Stimulated activated memory B cell treated with anti-CD40 and anti-IgM and Interleukin-4, amounts not matched to agents 10 μg/mL and 1 μg/mL and 100 μg/mL, for 72 hours (primary cell): Measurements from ENCODE around the gene PDSS2.

Experiments used
- ATAC-seq: fragments of 150-1000 bp; cut with Tn5 transposase; 2 replicates; pipeline ENCODE4 v1.10.0; 2021
- H3K27ac Mint-ChIP-seq: one replicate; pipeline ENCODE4 v1.8.0; 2022; ENCODE audit warnings: mild to moderate bottlenecking, mixed read lengths
- H3K27me3 Mint-ChIP-seq: one replicate; pipeline ENCODE4 v1.8.0; 2022; ENCODE audit warnings: mixed read lengths
- H3K36me3 Mint-ChIP-seq: one replicate; pipeline ENCODE4 v1.8.0; 2022; ENCODE audit warnings: mixed read lengths
- H3K4me1 Mint-ChIP-seq: one replicate; pipeline ENCODE4 v1.8.0; 2022; ENCODE audit warnings: mixed read lengths
- H3K4me3 Mint-ChIP-seq: one replicate; pipeline ENCODE4 v1.8.0; 2022; ENCODE audit warnings: mild to moderate bottlenecking, moderate library complexity, mixed read lengths
- H3K9me3 Mint-ChIP-seq: one replicate; pipeline ENCODE4 v1.8.0; 2022; ENCODE audit warnings: mixed read lengths

PDSS2 gene

GRCh38 chr6:107342144-107342543 is 117.2 kb downstream of the PDSS2 start:
- Mint-ChIP-seq H3K27me3 (no peaks in the 10 kb centered on the region), H3K36me3 (no peaks in the 10 kb centered on the region), H3K4me3 (no peak overlapping the region), H3K4me1 (peaks cover 15% of the 10 kb centered on the region), H3K9me3 (no peaks in the 10 kb centered on the region), H3K27ac (no peak overlapping the region)
- ATAC-seq: no peak

DNA sequence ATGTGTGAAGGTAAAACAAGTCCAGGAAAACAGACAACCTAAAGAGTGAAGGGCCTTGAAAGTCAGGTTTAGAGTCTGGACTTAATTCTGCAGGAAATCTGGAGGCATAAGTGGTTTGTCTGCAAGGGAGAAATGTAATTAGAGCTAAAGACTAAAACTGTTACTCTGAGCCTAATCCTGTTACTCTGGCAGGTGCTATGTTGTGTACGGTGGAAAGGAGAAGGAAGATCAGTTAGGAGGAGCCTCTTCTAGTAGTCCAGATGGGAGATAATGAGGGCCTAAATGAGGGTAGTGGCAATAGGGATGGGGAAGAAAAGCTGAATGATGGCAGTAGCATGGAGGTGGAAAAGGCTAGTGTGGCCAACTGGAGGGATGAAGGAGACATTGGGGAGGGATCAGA is 118.5 kb downstream of the PDSS2 start:
- H3K4me3 Mint-ChIP-seq: no peak overlapping the region
- H3K36me3 Mint-ChIP-seq: no peaks in the 10 kb centered on the region
- H3K27me3 Mint-ChIP-seq: no peaks in the 10 kb centered on the region
- no peak for ATAC-seq
- H3K27ac Mint-ChIP-seq: no peak overlapping the region
- H3K9me3 Mint-ChIP-seq: no peaks in the 10 kb centered on the region
- peaks cover 15% of the 10 kb centered on the region for H3K4me1 Mint-ChIP-seq

GRCh38 chr6:107337191-107337741 is 122.1 kb downstream of the PDSS2 start:
- no peaks in the 10 kb centered on the region for H3K27me3 Mint-ChIP-seq
- no peak overlapping the region for H3K27ac Mint-ChIP-seq
- H3K4me3 Mint-ChIP-seq: no peak overlapping the region
- H3K9me3 Mint-ChIP-seq: no peaks in the 10 kb centered on the region
- no peaks in the 10 kb centered on the region for H3K4me1 Mint-ChIP-seq
- peaks cover 16% of the 10 kb centered on the region for H3K36me3 Mint-ChIP-seq
- ATAC-seq: no peak

DNA sequence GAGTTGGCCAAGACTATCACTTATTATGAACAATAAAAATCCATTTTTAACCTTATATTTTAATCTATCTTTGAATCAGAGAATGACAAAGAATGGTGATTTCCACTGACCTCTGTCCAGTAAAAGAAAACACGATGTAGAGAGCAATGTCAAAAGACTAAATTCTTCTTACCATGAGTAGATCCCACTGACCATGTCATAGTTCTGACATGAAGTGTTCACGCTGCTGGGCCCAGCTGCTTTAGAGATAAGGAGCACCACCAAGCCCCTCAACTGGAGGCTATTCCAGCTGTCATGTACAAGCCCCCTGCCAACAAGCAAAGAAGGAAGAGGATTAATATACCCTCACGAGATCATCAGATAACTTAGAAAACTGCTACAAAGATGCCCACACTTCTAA is 125.3 kb downstream of the PDSS2 start:
- Mint-ChIP-seq H3K4me3 (no peak overlapping the region), H3K27me3 (no peaks in the 10 kb centered on the region), H3K9me3 (no peaks in the 10 kb centered on the region), H3K36me3 (peaks cover 16% of the 10 kb centered on the region), H3K27ac (no peak overlapping the region), H3K4me1 (peaks cover 18% of the 10 kb centered on the region)
- no peak for ATAC-seq

- peaks cover 16% of the 10 kb centered on the region for H3K36me3 Mint-ChIP-seq
- ATAC-seq: no peak
- H3K4me3 Mint-ChIP-seq: no peak overlapping the region
- H3K9me3 Mint-ChIP-seq: no peaks in the 10 kb centered on the region
- peaks cover 18% of the 10 kb centered on the region for H3K4me1 Mint-ChIP-seq
- H3K27ac Mint-ChIP-seq: no peak overlapping the region
- H3K27me3 Mint-ChIP-seq: no peaks in the 10 kb centered on the region
Measured at GRCh38 chr6:107333491-107333890, 125.9 kb downstream of the PDSS2 start.

GRCh38 chr6:107331409-107332386 is 127.7 kb downstream of the PDSS2 start:
- no peak for ATAC-seq
- Mint-ChIP-seq H3K36me3 (peaks cover 16% of the 10 kb centered on the region), H3K9me3 (no peaks in the 10 kb centered on the region), H3K4me1 (peaks cover 18% of the 10 kb centered on the region), H3K27me3 (no peaks in the 10 kb centered on the region), H3K27ac (peak overlapping the region; percentile 80), H3K4me3 (no peak overlapping the region)

- peak overlapping the region; percentile 46 for H3K4me3 Mint-ChIP-seq
- H3K27me3 Mint-ChIP-seq: no peaks in the 10 kb centered on the region
- H3K36me3 Mint-ChIP-seq: peaks cover 14% of the 10 kb centered on the region
- peak; percentile 96 for ATAC-seq
- H3K4me1 Mint-ChIP-seq: peaks cover 18% of the 10 kb centered on the region
- no peaks in the 10 kb centered on the region for H3K9me3 Mint-ChIP-seq
- peak overlapping the region; percentile 80 for H3K27ac Mint-ChIP-seq
Measured at GRCh38 chr6:107330168-107330567, 129.2 kb downstream of the PDSS2 start.

DNA sequence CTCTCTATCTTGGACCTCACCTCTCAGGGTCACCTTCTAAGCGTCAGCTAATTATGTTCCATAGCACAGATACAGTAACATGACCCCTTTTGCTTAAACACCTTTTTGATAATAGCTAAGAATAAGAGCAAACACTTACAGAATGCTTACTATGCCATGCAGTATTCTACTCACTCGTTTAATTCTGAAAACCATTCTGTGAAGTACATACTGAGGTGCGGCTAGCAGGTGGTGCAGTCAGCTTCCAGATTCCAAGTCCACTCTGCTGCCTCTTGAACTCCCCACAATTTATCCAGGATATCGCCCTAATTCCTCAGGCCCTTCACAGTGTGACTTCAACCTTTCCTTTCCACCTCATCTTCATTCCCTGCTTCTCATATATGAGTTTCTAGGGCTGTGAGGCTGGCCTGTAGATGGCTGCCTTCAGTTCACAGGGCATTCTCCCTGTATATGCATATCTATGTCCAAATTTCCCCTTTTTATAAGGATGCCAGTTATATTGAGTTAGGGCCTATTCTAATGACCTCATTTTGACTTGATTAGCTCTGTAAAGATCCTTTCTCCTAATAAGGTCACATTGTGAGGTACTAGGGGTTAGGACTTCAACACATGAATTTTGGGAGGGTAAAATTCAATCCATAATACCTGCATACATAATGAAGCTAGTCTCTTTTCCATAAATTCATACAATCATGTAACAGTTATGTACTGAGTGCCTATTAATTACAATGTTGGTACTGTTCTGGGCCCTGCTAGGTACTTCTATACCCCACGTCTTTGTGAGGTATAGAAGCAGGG is 130.1 kb downstream of the PDSS2 start:
- no peak overlapping the region for H3K4me3 Mint-ChIP-seq
- peak overlapping the region; percentile 80 for H3K27ac Mint-ChIP-seq
- no peak for ATAC-seq
- peaks cover 18% of the 10 kb centered on the region for H3K4me1 Mint-ChIP-seq
- H3K36me3 Mint-ChIP-seq: peaks cover 9% of the 10 kb centered on the region
- no peaks in the 10 kb centered on the region for H3K9me3 Mint-ChIP-seq
- H3K27me3 Mint-ChIP-seq: no peaks in the 10 kb centered on the region

- no peak for ATAC-seq
- H3K27ac Mint-ChIP-seq: no peak overlapping the region
- H3K27me3 Mint-ChIP-seq: no peaks in the 10 kb centered on the region
- H3K36me3 Mint-ChIP-seq: no peaks in the 10 kb centered on the region
- H3K9me3 Mint-ChIP-seq: no peaks in the 10 kb centered on the region
- no peak overlapping the region for H3K4me3 Mint-ChIP-seq
- peaks cover 18% of the 10 kb centered on the region for H3K4me1 Mint-ChIP-seq
Measured at GRCh38 chr6:107328081-107328480, 131.3 kb downstream of the PDSS2 start.

GRCh38 chr6:107323133-107323785 is 136.1 kb downstream of the PDSS2 start:
- Mint-ChIP-seq H3K4me1 (peaks cover 15% of the 10 kb centered on the region), H3K4me3 (no peak overlapping the region), H3K9me3 (no peaks in the 10 kb centered on the region), H3K27ac (no peak overlapping the region), H3K36me3 (no peaks in the 10 kb centered on the region), H3K27me3 (no peaks in the 10 kb centered on the region)
- no peak for ATAC-seq

DNA sequence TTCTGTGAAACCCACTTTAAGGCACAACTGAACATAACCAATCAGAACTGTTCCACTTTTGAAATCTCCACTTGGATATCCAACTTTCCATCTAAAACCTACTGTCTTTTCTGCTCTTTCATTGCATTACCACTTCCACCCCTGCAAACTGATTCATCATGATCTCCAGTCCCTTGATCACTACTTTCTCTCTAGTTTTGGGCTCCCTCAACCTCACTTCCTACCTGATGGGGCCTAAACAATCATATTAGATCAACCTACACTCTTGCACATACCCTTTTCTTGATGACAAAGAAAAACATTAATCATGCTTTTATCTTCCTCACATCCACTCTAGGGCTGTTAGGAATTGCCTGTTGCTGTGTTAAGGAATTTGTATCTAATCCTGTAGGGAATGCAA is 137.6 kb downstream of the PDSS2 start:
- no peak for ATAC-seq
- Mint-ChIP-seq H3K4me3 (no peak overlapping the region), H3K27me3 (no peaks in the 10 kb centered on the region), H3K9me3 (no peaks in the 10 kb centered on the region), H3K36me3 (no peaks in the 10 kb centered on the region), H3K27ac (peak overlapping the region; percentile 28), H3K4me1 (peaks cover 18% of the 10 kb centered on the region)

DNA sequence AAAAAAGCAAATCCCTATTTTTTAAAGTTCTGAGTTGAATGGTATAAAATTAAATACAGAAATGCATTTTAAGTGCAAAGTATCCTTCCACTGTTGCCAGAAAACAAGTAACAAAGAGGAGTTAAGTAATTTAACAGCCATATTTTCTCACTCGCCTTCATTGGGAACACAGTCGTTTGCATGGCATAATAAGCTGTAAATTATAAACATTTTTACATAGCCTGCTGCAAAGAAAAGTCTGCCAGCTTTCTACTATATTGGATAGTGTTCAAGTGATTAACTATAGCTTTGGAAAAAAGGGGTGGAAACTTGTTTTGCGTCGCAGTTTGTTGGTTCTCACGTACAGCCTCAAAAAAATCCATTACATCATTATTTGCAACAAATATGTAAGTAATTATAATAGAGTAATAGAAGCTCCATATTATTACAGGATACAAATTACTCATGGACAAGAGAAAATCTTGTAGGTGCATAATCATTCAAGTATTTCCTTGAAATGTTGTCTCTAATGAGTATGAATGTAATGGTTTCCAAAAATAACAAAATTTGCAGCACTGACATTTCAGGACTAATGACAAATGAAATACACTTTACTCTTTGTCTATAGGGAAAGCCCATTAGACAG is 139.3 kb downstream of the PDSS2 start:
- H3K27me3 Mint-ChIP-seq: no peaks in the 10 kb centered on the region
- ATAC-seq: no peak
- H3K4me1 Mint-ChIP-seq: peaks cover 25% of the 10 kb centered on the region
- H3K27ac Mint-ChIP-seq: no peak overlapping the region
- H3K9me3 Mint-ChIP-seq: no peaks in the 10 kb centered on the region
- H3K4me3 Mint-ChIP-seq: no peak overlapping the region
- no peaks in the 10 kb centered on the region for H3K36me3 Mint-ChIP-seq

DNA sequence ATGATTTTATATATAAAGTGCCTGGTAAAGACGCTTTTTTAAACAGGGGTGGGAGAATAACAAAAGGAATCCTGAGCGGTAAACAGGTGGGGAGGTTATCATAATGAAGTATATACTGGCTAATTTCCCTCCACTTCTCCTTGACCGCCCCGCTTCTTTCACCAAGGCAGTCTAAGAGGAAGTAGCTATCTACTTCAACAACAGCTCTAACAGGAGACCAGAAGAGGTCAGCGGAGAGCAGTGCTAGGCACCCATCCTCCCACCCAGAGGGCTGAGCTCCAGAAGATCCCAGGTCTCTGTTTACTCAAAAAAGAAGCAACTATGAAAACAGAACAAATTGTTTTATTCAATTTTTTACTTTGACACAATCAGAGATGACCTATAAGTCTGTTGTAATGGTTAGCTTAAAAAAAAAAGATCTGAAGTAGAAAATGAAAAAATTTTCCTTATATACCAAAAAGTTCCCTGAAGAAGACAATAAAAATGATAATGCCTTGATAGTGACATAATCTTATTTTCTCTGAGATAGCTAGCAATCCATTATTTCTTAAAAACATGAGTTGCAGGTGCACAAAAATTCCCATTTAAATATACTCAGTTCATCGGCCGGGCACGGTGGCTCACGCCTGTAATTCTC is 141.1 kb downstream of the PDSS2 start:
- no peaks in the 10 kb centered on the region for H3K27me3 Mint-ChIP-seq
- no peak overlapping the region for H3K27ac Mint-ChIP-seq
- no peak overlapping the region for H3K4me3 Mint-ChIP-seq
- no peaks in the 10 kb centered on the region for H3K36me3 Mint-ChIP-seq
- no peaks in the 10 kb centered on the region for H3K9me3 Mint-ChIP-seq
- peak; percentile 81 for ATAC-seq
- H3K4me1 Mint-ChIP-seq: peaks cover 25% of the 10 kb centered on the region

GRCh38 chr6:107315114-107315513 is 144.2 kb downstream of the PDSS2 start:
- Mint-ChIP-seq H3K4me3 (no peak overlapping the region), H3K27me3 (no peaks in the 10 kb centered on the region), H3K36me3 (peaks cover 6% of the 10 kb centered on the region), H3K27ac (no peak overlapping the region), H3K4me1 (peaks cover 19% of the 10 kb centered on the region), H3K9me3 (peaks cover 3% of the 10 kb centered on the region)
- ATAC-seq: no peak
